HepG2 (cell line): ENCODE measurements around the gene UGT2B11. TPM values are rescaled to one million over a fixed set of nuclear protein-coding genes. Genes with fewer than 3 reads are reported as not detected.
A peak's percentile ranks its signal among the peaks of the same experiment; 100 is the strongest.
"Not testable (repeated sequence)": the region's sequence is repeated elsewhere in the genome, so short reads cannot be mapped to it uniquely, and the experiment has no call there.

Source experiments
- ATAC-seq: fragments of 200-7000 bp; cut with Tn5 transposase; 3 replicates; pipeline ENCODE4 v1.9.1; 2020; ENCODE audit warnings: mild to moderate bottlenecking, moderate library complexity
- BruUV-seq: library from RNA; stranded (reverse); fragments of 400-500 nt; replicated peaks from 2 replicates; lab custom pipeline; 2021; lab: Mats Ljungman, UMichigan
- CTCF ChIA-PET: fragments of 300-600 bp; formaldehyde crosslinking; extraction: SDS; loops from one replicate; lab custom pipeline; 2021; ENCODE audit warnings: low total read pairs, inconsistent platforms, low intra/inter-chr PET ratio; lab: Yijun Ruan, JAX
- POLR2A ChIA-PET: fragments of 350-600 bp; sonication (Branson Sonifier 250); formaldehyde crosslinking; loops from one replicate; lab custom pipeline; 2020; ENCODE audit warnings: antibody characterized with exemption, inconsistent platforms; lab: Yijun Ruan, JAX
- DNase-seq: peaks from one replicate; pipeline ENCODE4 v3.0.0-alpha.2; 2015; ENCODE audit warnings: low spot score
- FAIRE-seq: peaks from 3 replicates; lab custom pipeline; 2011; peaks lifted over from hg19 to GRCh38; lab: Jason Lieb, UNC
- H2AFZ ChIP-seq: one replicate; pipeline ENCODE4 v1.6.1; 2011; ENCODE audit warnings: low read length, inconsistent platforms
- H3K27ac ChIP-seq: fragments of 300-600 bp; 3 replicates; pipeline ENCODE4 v1.8.0; 2011; ENCODE audit warnings: mixed run types, mild to moderate bottlenecking, mixed read lengths, low read length, inconsistent platforms; ENCODE audit not compliant: insufficient read depth; ENCODE audit errors: extremely low read length
- H3K27me3 ChIP-seq, 2 experiments: fragments of 200-600 bp in 1 of 2; 2 replicates in 1 of 2; 3 replicates in 1 of 2; pipeline versions ENCODE4 v1.6.0 to v1.8.0; 2011; ENCODE audit warnings: low read length in 2 of 2, mild to moderate bottlenecking in 2 of 2, moderate library complexity in 2 of 2, inconsistent platforms in 1 of 2; ENCODE audit not compliant: insufficient read depth in 2 of 2, control insufficient read depth in 1 of 2
- H3K36me3 ChIP-seq, 2 experiments: fragments of 200-600 bp in 1 of 2; replicated peaks in 1 of 2; 2 replicates in 1 of 2; 3 replicates in 1 of 2; pipeline versions ENCODE4 v1.5.1 to v1.8.0; 2011; ENCODE audit warnings: low read length in 2 of 2, inconsistent platforms in 1 of 2; ENCODE audit not compliant: insufficient read depth in 2 of 2, control insufficient read depth in 1 of 2
- H3K4me1 ChIP-seq: 2 replicates; pipeline ENCODE4 v1.5.1; 2012; ENCODE audit warnings: low read length, inconsistent platforms; ENCODE audit not compliant: insufficient read depth
- H3K4me2 ChIP-seq: 2 replicates; pipeline ENCODE4 v1.6.0; 2011; ENCODE audit warnings: low read depth, low read length, inconsistent platforms
- H3K4me3 ChIP-seq, 3 experiments: fragments of 200-600 bp in 1 of 3; sonication (generic), shearing (Covaris generic) in 1 of 3; replicated peaks in 1 of 3; 2 replicates each; pipeline ENCODE4 v1.5.1; 2011 to 2016; ENCODE audit warnings: low read length in 3 of 3, inconsistent platforms in 2 of 3, low read depth in 2 of 3, mild to moderate bottlenecking in 2 of 3, control low read depth in 1 of 3, mixed read lengths in 1 of 3; ENCODE audit not compliant: insufficient read depth in 1 of 3
- H3K79me2 ChIP-seq: one replicate; pipeline ENCODE4 v1.6.1; 2011; ENCODE audit warnings: low read length, inconsistent platforms; ENCODE audit not compliant: insufficient read depth
- H3K9ac ChIP-seq: 2 replicates; pipeline ENCODE4 v1.6.0; 2011; ENCODE audit warnings: mild to moderate bottlenecking, low read depth, low read length, inconsistent platforms; ENCODE audit not compliant: insufficient read depth
- H3K9me3 ChIP-seq: 2 replicates; pipeline ENCODE4 v1.5.1; 2012; ENCODE audit warnings: mild to moderate bottlenecking, low read length
- H4K20me1 ChIP-seq: 2 replicates; pipeline ENCODE4 v1.6.0; 2011; ENCODE audit warnings: inconsistent platforms, mild to moderate bottlenecking, low read length, moderate library complexity; ENCODE audit not compliant: insufficient read depth
- ARID5B ChIP-seq: IDR thresholded peaks from 2 replicates; pipeline ENCODE4 v1.4.0; 2020; ENCODE audit warnings: mild to moderate bottlenecking, missing genetic modification reagents
- BCL6 ChIP-seq: IDR thresholded peaks from 2 replicates; pipeline ENCODE4 v1.6.1; 2016; ENCODE audit warnings: missing genetic modification reagents, missing compliant biosample characterization
- CREM ChIP-seq, 2 experiments: sonication (generic) in 1 of 2; formaldehyde crosslinking in 1 of 2; IDR thresholded peaks; 2 replicates each; pipeline versions ENCODE4 v1.4.0 to v1.6.1; 2016 to 2020; ENCODE audit warnings: antibody characterized with exemption in 1 of 2, mild to moderate bottlenecking in 1 of 2, missing genetic modification reagents in 1 of 2
- ESRRA ChIP-seq: sonication (generic); formaldehyde crosslinking; IDR thresholded peaks from 2 replicates; pipeline ENCODE4 v1.5.1; 2020; ENCODE audit warnings: mild to moderate bottlenecking, low read depth, missing genetic modification reagents
- FOSL2 ChIP-seq: sonication (generic); formaldehyde crosslinking; IDR thresholded peaks from 2 replicates; pipeline ENCODE4 v1.4.0; 2020; ENCODE audit warnings: missing genetic modification reagents
- FOXA3 ChIP-seq: IDR thresholded peaks from 2 replicates; pipeline ENCODE4 v1.6.1; 2016; ENCODE audit warnings: missing genetic modification reagents, missing compliant biosample characterization
- GATAD2A ChIP-seq: IDR thresholded peaks from 2 replicates; pipeline ENCODE4 v1.6.1; 2016
- NR2F1 ChIP-seq, 2 experiments: fragments of 450-650 bp in 1 of 2; formaldehyde crosslinking in 1 of 2; IDR thresholded peaks; 2 replicates each; pipeline versions ENCODE4 v1.5.0 to v1.6.1; 2016 to 2020; ENCODE audit warnings: mild to moderate bottlenecking in 1 of 2, missing compliant biosample characterization in 1 of 2, missing genetic modification reagents in 1 of 2, moderate library complexity in 1 of 2
- POGZ ChIP-seq: sonication (generic); formaldehyde crosslinking; IDR thresholded peaks from 2 replicates; pipeline ENCODE4 v1.4.0; 2020; ENCODE audit warnings: mild to moderate bottlenecking, missing genetic modification reagents
- RXRB ChIP-seq: IDR thresholded peaks from 2 replicates; pipeline ENCODE4 v1.6.1; 2016; ENCODE audit warnings: borderline replicate concordance, missing genetic modification reagents, missing compliant biosample characterization
- SOX13 ChIP-seq, 3 experiments: fragments of 450-650 bp in 1 of 3; sonication (generic) in 1 of 3; formaldehyde crosslinking in 1 of 3; IDR thresholded peaks in 2 of 3; conservative IDR thresholded peaks in 1 of 3; 2 replicates each; pipeline versions ENCODE4 v1.5.0 to v1.6.1; 2016 to 2020; ENCODE audit warnings: antibody characterized with exemption in 1 of 3, mild to moderate bottlenecking in 1 of 3, missing compliant biosample characterization in 1 of 3, missing genetic modification reagents in 1 of 3, moderate library complexity in 1 of 3
- WGBS: methylation state at CpG from one replicate; pipeline ENCODE4 v1.1.6; 2017; ENCODE audit warnings: low lambda C conversion rate; 5-methylcytosine and 5-hydroxymethylcytosine counted together
- in situ Hi-C: cut with HindIII; loops from 2 replicates; pipeline ENCODE4 v1.10.0; 2017; ENCODE audit warnings: low pct_unique_long_range_greater_than_20kb; ENCODE audit not compliant: extremely low pct_ligation_motif_present
- intact Hi-C: fragments of 100-400 bp; cut with micrococcal nuclease; formaldehyde crosslinking; loops from one replicate; pipeline ENCODE4 v1.10.0; 2022; ENCODE audit not compliant: unreplicated experiment
- polyA plus RNA-seq, 8 experiments: library from polyadenylated mRNA; depleted of rRNA in 3 of 8; stranded (reverse) in 7 of 8; unstranded in 1 of 8; fragments of >200 nt; fragmentation: Illumina TruSeq in 4 of 8; extraction: Trizol in 4 of 8; gene quantifications; 2 replicates each; pipeline versions ENCODE4 v1.2.1 to v1.2.3, GENCODE V29; 2011 to 2016; ENCODE audit warnings: low read depth in 4 of 8, missing spikeins in 1 of 8, mixed read lengths in 1 of 8; ENCODE audit not compliant: insufficient read depth in 1 of 8
- total RNA-seq, 5 experiments: library from RNA; depleted of rRNA; stranded (reverse); fragments of >200 nt; fragmentation: Illumina TruSeq; extraction: Trizol; gene quantifications; 2 replicates each; pipeline ENCODE4 v1.2.3, GENCODE V29; 2016; ENCODE audit warnings: low read depth in 1 of 5

Gene UGT2B11
- total and polyA plus RNA-seq, 2 of the 13 experiments (the other 11 are each of a cell fraction or from before 2014, with no cell fraction given), result 1.4 to 2.1 TPM

GRCh38 chr4:69242562-69243240 is 28.2 kb upstream of the UGT2B11 start (continued):
- TF ChIP-seq RXRB, result 0 out of 2 replicates have a peak, but pooled peaks have one; percentile 19
- peak; percentile 61 for TF ChIP-seq GATAD2A (CRISPR knock-in tag)
- peak; percentile 61 for TF ChIP-seq FOSL2 (CRISPR knock-in tag)
- 0 out of 2 replicates have a peak, but pooled peaks have one; percentile 29 for TF ChIP-seq ESRRA (CRISPR knock-in tag)
- TF ChIP-seq POGZ, result 0 out of 2 replicates have a peak, but pooled peaks have one; percentile 37
- TF ChIP-seq NR2F1 (CRISPR knock-in tag; IDR thresholded peaks at IDR 0.05), result 0 out of 4 replicates have a peak, but pooled peaks of 1 of the 2 experiments have one; percentile 26

GRCh38 chr4:69241746-69242145 is 27.2 kb upstream of the UGT2B11 start:
- H3K4me3 ChIP-seq, in situ Hi-C loops, H3K27ac ChIP-seq, DNase-seq, H3K9ac ChIP-seq, intact Hi-C loops, BruUV-seq, H3K9me3 ChIP-seq, H3K79me2 ChIP-seq, ATAC-seq, H3K27me3 ChIP-seq, POLR2A ChIA-PET, CTCF ChIA-PET, H3K4me2 ChIP-seq, H4K20me1 ChIP-seq, FAIRE-seq, H2AFZ ChIP-seq, H3K36me3 ChIP-seq: not testable (repeated sequence)
- peaks cover 32% of the 10 kb centered on the region for H3K4me1 ChIP-seq
- 18% methylated on average over 2 of the region's 2 CpGs for WGBS

GRCh38 chr4:69240787-69241186 is 26.2 kb upstream of the UGT2B11 start:
- H3K9ac ChIP-seq; intact Hi-C loops; BruUV-seq; H3K9me3 ChIP-seq; H2AFZ ChIP-seq; H3K4me2 ChIP-seq; H3K4me3 ChIP-seq; FAIRE-seq; H3K79me2 ChIP-seq; H3K36me3 ChIP-seq; POLR2A ChIA-PET; in situ Hi-C loops; H3K27me3 ChIP-seq; H4K20me1 ChIP-seq; CTCF ChIA-PET; TF ChIP-seq CREM (CRISPR knock-in tag; IDR thresholded peaks at IDR 0.05); SOX13 (IDR thresholded peaks at IDR 0.05): not testable (repeated sequence)
- H3K27ac ChIP-seq, result peak overlapping the region; percentile 2
- 30% methylated on average over 3 of the region's 3 CpGs for whole genome bisulfite sequencing
- DNase-seq (peak; percentile 33), ATAC-seq (peak; percentile 91)
- H3K4me1 ChIP-seq, result peaks cover 32% of the 10 kb centered on the region
- peak; percentile 26; the same call in 1 of the 2 replicates for TF ChIP-seq FOXA3 (CRISPR knock-in tag)
- TF ChIP-seq BCL6, result peak; percentile 24; the same call in 1 of the 2 replicates
- peak; percentile 62; the same call in 1 of the 2 replicates for TF ChIP-seq ARID5B (CRISPR knock-in tag)
- peak; percentile 18; the same call in 1 of the 2 replicates for TF ChIP-seq CREM (IDR thresholded peaks at IDR 0.05)
- peak in 1 of 2 experiments; percentile 11; a peak in 1 of 4 replicates for TF ChIP-seq SOX13 (CRISPR knock-in tag; conservative IDR thresholded peaks at IDR 0.05 in 1 of 2, IDR thresholded peaks at IDR 0.05 in 1 of 2)
